ENCODE measurements around the gene KIAA0586. TPM values are rescaled to one million over a fixed set of nuclear protein-coding genes. Genes with fewer than 3 reads are reported as not detected.
A peak's percentile ranks its signal among the peaks of the same experiment; 100 is the strongest.

The KIAA0586 gene
- total and polyA plus RNA-seq, 9 of the 15 experiments (the other 6 are each of a cell fraction or from before 2014, with no cell fraction given): 11.2 to 30.9 (median 22.6) TPM

DNA sequence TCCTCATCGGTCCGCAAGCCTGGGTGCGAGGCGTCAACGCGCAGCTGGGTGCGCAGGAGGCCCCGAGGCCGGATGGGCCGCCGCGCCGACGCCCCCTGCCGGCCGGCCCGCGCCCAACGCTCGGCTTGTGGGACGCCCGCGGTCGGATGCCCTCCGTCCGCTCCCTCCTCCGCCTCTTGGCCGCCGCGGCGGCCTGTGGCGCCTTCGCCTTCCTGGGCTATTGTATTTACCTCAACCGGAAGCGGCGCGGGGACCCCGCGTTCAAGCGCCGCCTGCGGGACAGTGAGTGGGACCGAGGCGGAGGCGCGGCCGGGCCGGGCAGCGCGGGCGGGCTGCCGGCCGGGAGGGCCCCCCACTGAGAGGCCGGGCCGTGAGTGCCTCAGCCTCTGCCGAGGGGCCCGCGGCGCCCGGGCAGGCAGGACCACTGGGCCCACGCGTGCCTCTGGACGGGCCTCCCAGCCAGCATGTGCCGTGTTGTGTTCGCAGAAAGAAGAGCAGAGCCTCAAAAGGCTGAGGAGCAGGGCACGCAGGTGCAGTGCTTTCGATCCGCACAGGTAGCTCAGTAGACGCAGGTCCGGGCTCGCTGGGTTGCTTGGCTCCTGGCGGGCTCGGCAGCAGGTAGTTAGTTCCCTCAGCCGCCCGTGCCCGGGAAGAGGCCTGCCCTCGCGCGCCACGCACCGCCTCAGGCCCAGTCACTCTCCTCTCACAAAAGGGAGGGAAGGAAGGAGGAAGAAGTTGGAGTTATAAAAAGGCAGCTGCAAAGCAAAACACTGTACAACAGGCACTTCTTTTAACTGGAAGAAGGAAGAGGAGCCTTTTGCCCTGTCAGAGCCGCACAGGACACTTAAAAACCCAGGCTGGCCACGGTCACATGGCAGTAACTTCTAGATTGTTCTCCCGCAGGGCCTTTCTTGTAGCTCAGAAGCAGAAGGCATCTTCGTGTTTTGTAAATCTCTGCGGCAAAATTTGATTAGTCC lies 31.4 kb upstream of the KIAA0586 start, which contains the start of gene TOMM20L (continued):
- TF ChIP-seq ZNF592 (IDR thresholded peaks at IDR 0.05): 0 out of 2 replicates have a peak, but pooled peaks have one; percentile 39
- TF ChIP-seq PRMT5 (CRISPR knock-in tag; IDR thresholded peaks at IDR 0.05): no peak
- no peak for TF ChIP-seq ZNF146 (CRISPR knock-in tag; IDR thresholded peaks at IDR 0.05; ENCODE audit: unreplicated experiment)
- no peak for TF ChIP-seq ILK (tag; IDR thresholded peaks at IDR 0.05; ENCODE audit: borderline replicate concordance, low read depth)
- no peak for TF ChIP-seq ESRRB (CRISPR knock-in tag; IDR thresholded peaks at IDR 0.05; ENCODE audit: borderline replicate concordance)
- TF ChIP-seq ZNF121 (CRISPR knock-in tag; conservative IDR thresholded peaks at IDR 0.05): no peak
- TF ChIP-seq NELFE (IDR thresholded peaks at IDR 0.05; ENCODE audit: insufficient read depth, insufficient read length): no peak
- 0 out of 2 replicates have a peak, but pooled peaks have one; percentile 25 for TF ChIP-seq ZNF395 (CRISPR knock-in tag; IDR thresholded peaks at IDR 0.05)
- TF ChIP-seq ADNP (tag; IDR thresholded peaks at IDR 0.05): no peak
- no peak for TF ChIP-seq KAT2B (IDR thresholded peaks at IDR 0.05; ENCODE audit: low read depth, low read length)
- TF ChIP-seq, protein P1, sequence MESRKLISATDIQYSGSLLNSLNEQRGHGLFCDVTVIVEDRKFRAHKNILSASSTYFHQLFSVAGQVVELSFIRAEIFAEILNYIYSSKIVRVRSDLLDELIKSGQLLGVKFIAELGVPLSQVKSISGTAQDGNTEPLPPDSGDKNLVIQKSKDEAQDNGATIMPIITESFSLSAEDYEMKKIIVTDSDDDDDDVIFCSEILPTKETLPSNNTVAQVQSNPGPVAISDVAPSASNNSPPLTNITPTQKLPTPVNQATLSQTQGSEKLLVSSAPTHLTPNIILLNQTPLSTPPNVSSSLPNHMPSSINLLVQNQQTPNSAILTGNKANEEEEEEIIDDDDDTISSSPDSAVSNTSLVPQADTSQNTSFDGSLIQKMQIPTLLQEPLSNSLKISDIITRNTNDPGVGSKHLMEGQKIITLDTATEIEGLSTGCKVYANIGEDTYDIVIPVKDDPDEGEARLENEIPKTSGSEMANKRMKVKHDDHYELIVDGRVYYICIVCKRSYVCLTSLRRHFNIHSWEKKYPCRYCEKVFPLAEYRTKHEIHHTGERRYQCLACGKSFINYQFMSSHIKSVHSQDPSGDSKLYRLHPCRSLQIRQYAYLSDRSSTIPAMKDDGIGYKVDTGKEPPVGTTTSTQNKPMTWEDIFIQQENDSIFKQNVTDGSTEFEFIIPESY (CRISPR knock-in tag; IDR thresholded peaks at IDR 0.05): peak; percentile 62; the same call in 1 of the 2 replicates
- TF ChIP-seq PHF20 (IDR thresholded peaks at IDR 0.05; ENCODE audit: partially characterized antibody): no peak
